Hepatocyte (in vitro differentiated cells): ENCODE results near the gene CRABP1. TPM values are rescaled to one million over a fixed set of nuclear protein-coding genes. Genes with fewer than 3 reads are reported as not detected.

Source experiments
- DNase-seq: peaks from one replicate; pipeline ENCODE4 v3.0.0-alpha.2; 2016; ENCODE audit warnings: low spot score
- H2AFZ ChIP-seq: fragments of 200-600 bp; sonication (generic); 2 replicates; pipeline ENCODE4 v1.6.0; 2016; ENCODE audit warnings: antibody characterized with exemption, mild to moderate bottlenecking
- H3K27ac ChIP-seq: fragments of 200-600 bp; sonication (generic); 2 replicates; pipeline ENCODE4 v1.5.1; 2016; ENCODE audit warnings: mild to moderate bottlenecking
- H3K27me3 ChIP-seq: fragments of 200-600 bp; sonication (generic); 2 replicates; pipeline ENCODE4 v1.6.1; 2016
- H3K36me3 ChIP-seq: fragments of 200-600 bp; sonication (generic); replicated peaks from 2 replicates; pipeline ENCODE4 v1.5.1; 2016; ENCODE audit warnings: low read depth; ENCODE audit not compliant: insufficient read depth
- H3K4me1 ChIP-seq: fragments of 200-600 bp; sonication (generic); 2 replicates; pipeline ENCODE4 v1.5.1; 2016; ENCODE audit warnings: mild to moderate bottlenecking, moderate library complexity; ENCODE audit not compliant: insufficient read depth
- H3K4me2 ChIP-seq: fragments of 200-600 bp; sonication (generic); 2 replicates; pipeline ENCODE4 v1.6.0; 2016
- H3K4me3 ChIP-seq: fragments of 200-600 bp; sonication (generic); 2 replicates; pipeline ENCODE4 v1.5.1; 2016; ENCODE audit warnings: mild to moderate bottlenecking
- H3K79me2 ChIP-seq: fragments of 200-600 bp; sonication (generic); 2 replicates; pipeline ENCODE4 v1.6.0; 2017; ENCODE audit warnings: mild to moderate bottlenecking
- H3K9me2 ChIP-seq: fragments of 200-600 bp; sonication (generic); replicated peaks from 2 replicates; pipeline ENCODE4 v1.6.0; 2017; ENCODE audit warnings: mild to moderate bottlenecking; ENCODE audit not compliant: insufficient read depth
- H3K9me3 ChIP-seq: fragments of 200-600 bp; sonication (generic); 2 replicates; pipeline ENCODE4 v1.5.1; 2016; ENCODE audit warnings: low read depth, mild to moderate bottlenecking
- H4K20me1 ChIP-seq: fragments of 200-600 bp; sonication (generic); 2 replicates; pipeline ENCODE4 v1.6.0; 2016; ENCODE audit warnings: mild to moderate bottlenecking; ENCODE audit not compliant: insufficient read depth, poor library complexity, severe bottlenecking
- EZH2 ChIP-seq: fragments of 200-600 bp; sonication (generic); IDR thresholded peaks from 2 replicates; pipeline ENCODE4 v1.6.1; 2016; ENCODE audit warnings: antibody characterized with exemption, mild to moderate bottlenecking, borderline replicate concordance
- EZH2phosphoT487 ChIP-seq: fragments of 200-600 bp; sonication (generic); IDR thresholded peaks from one replicate; pipeline ENCODE4 v1.6.1; 2018; ENCODE audit warnings: antibody characterized with exemption, mild to moderate bottlenecking, low read depth, moderate library complexity; ENCODE audit not compliant: unreplicated experiment, severe bottlenecking
- WGBS: methylation state at CpG from one replicate; pipeline ENCODE4 v1.1.6; 2016; ENCODE audit warnings: low lambda C conversion rate; ENCODE audit errors: missing lambda C conversion rate; 5-methylcytosine and 5-hydroxymethylcytosine counted together
- polyA plus RNA-seq: library from polyadenylated mRNA; unstranded; fragments of >200 nt; fragmentation: Nextera tagmentation; extraction: Ambion mirVana; gene quantifications from 2 replicates; pipeline ENCODE4 v1.2.1, GENCODE V29; 2016
- total RNA-seq: library from RNA; depleted of rRNA; stranded (reverse); fragments of >200 nt; gene quantifications from 2 replicates; pipeline ENCODE4 v1.2.3, GENCODE V29; 2014
- TF ChIP-seq, protein P1 (sequence below): fragments of 200-600 bp; sonication (generic); IDR thresholded peaks from 2 replicates; pipeline ENCODE4 v1.5.1; 2016; ENCODE audit warnings: antibody characterized with exemption, mild to moderate bottlenecking; ENCODE audit not compliant: poor library complexity

The CRABP1 gene
- total RNA-seq (132 and 140 TPM in 2 replicates), polyA plus RNA-seq (153 and 179 TPM in 2 replicates)

DNA sequence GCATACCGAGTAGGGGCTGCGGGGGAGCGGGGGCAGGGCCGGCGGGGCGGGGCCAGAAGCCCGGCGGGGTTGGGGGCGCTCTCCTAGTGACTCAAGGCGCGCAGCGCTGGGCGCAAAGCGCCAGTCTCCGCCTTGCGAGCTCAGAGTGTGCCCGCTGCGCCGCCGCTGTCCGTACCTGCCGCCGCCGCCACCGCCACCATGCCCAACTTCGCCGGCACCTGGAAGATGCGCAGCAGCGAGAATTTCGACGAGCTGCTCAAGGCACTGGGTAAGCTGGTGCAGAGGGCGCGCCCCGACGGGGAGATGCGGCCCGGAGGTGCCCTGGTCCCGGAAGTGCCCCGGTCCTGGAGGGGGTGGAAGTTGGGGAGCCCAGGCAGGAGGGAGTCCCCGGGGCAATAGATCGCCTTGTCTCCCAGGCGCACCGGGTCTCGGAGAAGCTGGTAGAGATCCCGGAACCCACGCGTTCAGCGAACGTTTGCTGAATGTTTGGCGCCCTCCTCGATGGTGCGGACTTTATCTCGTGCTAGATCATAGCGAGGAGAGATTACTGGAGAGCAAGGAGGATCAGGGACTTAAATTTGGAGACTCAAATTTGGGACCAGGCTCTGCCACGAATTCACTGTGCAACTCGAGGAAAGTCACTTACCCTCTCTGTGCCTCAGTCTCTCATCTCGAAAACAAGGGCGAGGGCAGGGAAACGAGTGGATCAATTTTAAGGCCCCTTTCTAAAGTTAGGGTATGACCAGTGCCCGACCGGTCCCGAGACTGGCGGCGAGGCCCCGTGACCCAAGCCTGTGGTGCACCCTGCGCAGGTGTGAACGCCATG, at the start of gene CRABP1:
Gene CRABP1 (plus strand): TSS at position 123 of the 826 bp plus-strand sequence. CDS start 76 bp downstream, at position 199.
- H3K36me3 ChIP-seq: no peaks in the 10 kb centered on the region
- peak within 1 kb of the TSS; percentile 36 for H3K4me3 ChIP-seq
- peak within 1 kb of the TSS; percentile 89 for H3K4me2 ChIP-seq

DNA sequence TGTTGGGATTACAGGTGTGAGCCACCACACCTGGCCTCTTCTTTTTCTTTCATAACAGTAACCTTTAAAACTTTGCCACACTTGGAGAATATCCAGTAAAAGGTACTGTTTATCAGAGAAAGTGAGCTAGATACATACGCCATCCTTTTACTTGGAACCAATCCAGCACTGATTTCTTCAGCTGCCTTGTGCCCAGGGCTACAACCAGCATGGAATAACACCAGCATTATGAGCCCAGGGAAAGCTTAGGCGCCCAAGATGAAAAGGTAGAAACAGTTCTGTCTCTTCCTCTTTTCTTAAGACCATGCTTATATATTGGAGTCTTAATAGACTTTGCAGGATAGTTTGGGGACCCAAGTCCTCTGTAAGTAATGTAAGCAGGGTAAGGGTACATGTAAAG, 49.1 kb upstream of the CRABP1 start:
- no peak for DNase-seq
- no peak overlapping the region for H3K27ac ChIP-seq
- no peaks in the 10 kb centered on the region for H3K27me3 ChIP-seq
- TF ChIP-seq, protein P1, sequence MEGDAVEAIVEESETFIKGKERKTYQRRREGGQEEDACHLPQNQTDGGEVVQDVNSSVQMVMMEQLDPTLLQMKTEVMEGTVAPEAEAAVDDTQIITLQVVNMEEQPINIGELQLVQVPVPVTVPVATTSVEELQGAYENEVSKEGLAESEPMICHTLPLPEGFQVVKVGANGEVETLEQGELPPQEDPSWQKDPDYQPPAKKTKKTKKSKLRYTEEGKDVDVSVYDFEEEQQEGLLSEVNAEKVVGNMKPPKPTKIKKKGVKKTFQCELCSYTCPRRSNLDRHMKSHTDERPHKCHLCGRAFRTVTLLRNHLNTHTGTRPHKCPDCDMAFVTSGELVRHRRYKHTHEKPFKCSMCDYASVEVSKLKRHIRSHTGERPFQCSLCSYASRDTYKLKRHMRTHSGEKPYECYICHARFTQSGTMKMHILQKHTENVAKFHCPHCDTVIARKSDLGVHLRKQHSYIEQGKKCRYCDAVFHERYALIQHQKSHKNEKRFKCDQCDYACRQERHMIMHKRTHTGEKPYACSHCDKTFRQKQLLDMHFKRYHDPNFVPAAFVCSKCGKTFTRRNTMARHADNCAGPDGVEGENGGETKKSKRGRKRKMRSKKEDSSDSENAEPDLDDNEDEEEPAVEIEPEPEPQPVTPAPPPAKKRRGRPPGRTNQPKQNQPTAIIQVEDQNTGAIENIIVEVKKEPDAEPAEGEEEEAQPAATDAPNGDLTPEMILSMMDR: no peak
- no peak for TF ChIP-seq EZH2phosphoT487
- TF ChIP-seq EZH2: no peak
- H3K9me2 ChIP-seq: no peaks in the 10 kb centered on the region
- no peaks in the 10 kb centered on the region for H3K9me3 ChIP-seq
- H3K4me2 ChIP-seq: no peak overlapping the region
- H4K20me1 ChIP-seq: no peaks in the 10 kb centered on the region
- H3K36me3 ChIP-seq: no peaks in the 10 kb centered on the region
- H3K4me1 ChIP-seq: peaks cover 9% of the 10 kb centered on the region
- peaks cover 8% of the 10 kb centered on the region for H3K79me2 ChIP-seq
- H2AFZ ChIP-seq: no peak overlapping the region
- no peak overlapping the region for H3K4me3 ChIP-seq
- 47% methylated on average over 2 of the region's 2 CpGs for WGBS

More for the DNA sequence above, at the start of gene CRABP1:
- Histone ChIP-seq H4K20me1 (no peaks in the 10 kb centered on the region), H3K9me3 (no peaks in the 10 kb centered on the region), H3K79me2 (peaks cover 4% of the 10 kb centered on the region), H3K27ac (peak within 1 kb of the TSS; percentile 34), H3K27me3 (peaks cover 60% of the 10 kb centered on the region), H3K4me1 (peaks cover 11% of the 10 kb centered on the region), H2AFZ (peak within 1 kb of the TSS; percentile 63), H3K9me2 (no peaks in the 10 kb centered on the region)
- DNase-seq: peak; percentile 61
- WGBS: 3% methylated on average over 48 of the region's 67 CpGs
- no peak for TF ChIP-seq EZH2phosphoT487
- TF ChIP-seq, protein P1: no peak
- no peak for TF ChIP-seq EZH2

DNA sequence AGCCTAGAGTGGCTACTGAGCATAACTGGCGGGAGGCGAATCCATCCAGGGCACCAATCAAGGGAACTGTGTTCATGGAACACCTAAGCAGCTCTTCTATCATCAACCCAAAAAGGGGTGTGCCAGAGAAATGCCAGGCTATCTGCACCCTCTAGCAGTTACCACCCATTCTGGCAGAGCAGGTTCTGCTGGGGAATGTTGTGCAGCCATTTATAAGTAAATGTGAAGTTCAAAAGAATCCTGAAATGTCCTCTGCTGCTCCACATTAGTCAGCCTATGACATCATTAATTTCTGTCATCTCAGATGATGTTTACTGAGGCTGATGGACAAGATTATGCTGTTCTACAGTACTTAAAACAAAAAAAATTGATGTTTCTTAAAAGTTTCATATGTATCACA, 48.5 kb upstream of the CRABP1 start:
- peaks cover 15% of the 10 kb centered on the region for H3K79me2 ChIP-seq
- no peaks in the 10 kb centered on the region for H3K9me2 ChIP-seq
- no peak overlapping the region for H2AFZ ChIP-seq
- TF ChIP-seq EZH2 (no peak), EZH2phosphoT487 (no peak)
- TF ChIP-seq, protein P1: no peak
- H3K4me3 ChIP-seq: no peak overlapping the region
- peaks cover 9% of the 10 kb centered on the region for H3K4me1 ChIP-seq
- WGBS: 94% methylated on average over 2 of the region's 2 CpGs
- H3K4me2 ChIP-seq: no peak overlapping the region
- no peak for DNase-seq
- H3K9me3 ChIP-seq: no peaks in the 10 kb centered on the region
- H3K27ac ChIP-seq: peak overlapping the region; percentile 29
- H3K36me3 ChIP-seq: no peaks in the 10 kb centered on the region
- H4K20me1 ChIP-seq: no peaks in the 10 kb centered on the region
- no peaks in the 10 kb centered on the region for H3K27me3 ChIP-seq
